ENCODE data around the gene KLHL29. TPM values are rescaled to one million over a fixed set of nuclear protein-coding genes. Genes with fewer than 3 reads are reported as not detected.

Gene KLHL29
- total RNA-seq, 2 experiments from 2014 or later = 0.10 to 0.33 TPM

GRCh38 chr2:23654756-23655155, 269.8 kb downstream of the KLHL29 start:
- Mint-ChIP-seq H3K27me3 (no peaks in the 10 kb centered on the region), H3K36me3 (ENCODE audit: low read depth) (no peaks in the 10 kb centered on the region), H3K4me1 (peaks cover 3% of the 10 kb centered on the region), H3K27ac (no peak overlapping the region), H3K9me3 (no peaks in the 10 kb centered on the region), H3K4me3 (no peak overlapping the region)
- POLR2A ChIA-PET = no interaction called here
- DNase-seq = no peak
- CTCF ChIA-PET = no interaction called here

- H3K27ac Mint-ChIP-seq = no peak overlapping the region
- no peaks in the 10 kb centered on the region for H3K36me3 Mint-ChIP-seq (ENCODE audit: low read depth)
- no peaks in the 10 kb centered on the region for H3K27me3 Mint-ChIP-seq
- POLR2A ChIA-PET = interaction anchor here (1.0 kb wide), 1 partner anchor 188 kb away, joined by 3 read pairs; no protein-coding TSS in a partner anchor
- H3K9me3 Mint-ChIP-seq = no peaks in the 10 kb centered on the region
- no peak overlapping the region for H3K4me3 Mint-ChIP-seq
- DNase-seq = no peak
- CTCF ChIA-PET = no interaction called here
- H3K4me1 Mint-ChIP-seq = peaks cover 3% of the 10 kb centered on the region
These were observed 271.1 kb downstream of the KLHL29 start for GRCh38 chr2:23655934-23656596.

- DNase-seq = no peak
- Mint-ChIP-seq H3K9me3 (no peaks in the 10 kb centered on the region), H3K27ac (no peak overlapping the region), H3K4me3 (no peak overlapping the region), H3K27me3 (no peaks in the 10 kb centered on the region), H3K36me3 (ENCODE audit: low read depth) (no peaks in the 10 kb centered on the region), H3K4me1 (peaks cover 3% of the 10 kb centered on the region)
- POLR2A ChIA-PET = interaction anchor here (1.0 kb wide), 1 partner anchor 188 kb away, joined by 3 read pairs; no protein-coding TSS in a partner anchor
- CTCF ChIA-PET = no interaction called here
These were observed 271.6 kb downstream of the KLHL29 start for GRCh38 chr2:23656597-23656973.

- Mint-ChIP-seq H3K36me3 (ENCODE audit: low read depth) (no peaks in the 10 kb centered on the region), H3K27ac (no peak overlapping the region), H3K4me1 (peaks cover 3% of the 10 kb centered on the region), H3K4me3 (no peak overlapping the region), H3K9me3 (no peaks in the 10 kb centered on the region), H3K27me3 (peaks cover 4% of the 10 kb centered on the region)
- ChIA-PET POLR2A (no interaction called here), CTCF (no interaction called here)
- DNase-seq = no peak
These were observed 272.4 kb downstream of the KLHL29 start for GRCh38 chr2:23657371-23657770.

GRCh38 chr2:23657934-23658333, 273.0 kb downstream of the KLHL29 start:
- Mint-ChIP-seq H3K4me3 (no peak overlapping the region), H3K27ac (no peak overlapping the region), H3K27me3 (peaks cover 4% of the 10 kb centered on the region), H3K36me3 (ENCODE audit: low read depth) (no peaks in the 10 kb centered on the region), H3K9me3 (no peaks in the 10 kb centered on the region), H3K4me1 (peaks cover 3% of the 10 kb centered on the region)
- CTCF ChIA-PET = no interaction called here
- POLR2A ChIA-PET = no interaction called here
- DNase-seq = no peak

GRCh38 chr2:23658466-23658942, 273.5 kb downstream of the KLHL29 start:
- Mint-ChIP-seq H3K27ac (no peak overlapping the region), H3K9me3 (no peaks in the 10 kb centered on the region), H3K36me3 (ENCODE audit: low read depth) (no peaks in the 10 kb centered on the region), H3K27me3 (peaks cover 5% of the 10 kb centered on the region), H3K4me1 (peaks cover 3% of the 10 kb centered on the region), H3K4me3 (no peak overlapping the region)
- ChIA-PET POLR2A (no interaction called here), CTCF (no interaction called here)
- no peak for DNase-seq

GRCh38 chr2:23659328-23659727, 274.3 kb downstream of the KLHL29 start:
- no peaks in the 10 kb centered on the region for H3K36me3 Mint-ChIP-seq (ENCODE audit: low read depth)
- H3K4me1 Mint-ChIP-seq = peaks cover 3% of the 10 kb centered on the region
- no peak for DNase-seq
- no peak overlapping the region for H3K4me3 Mint-ChIP-seq
- ChIA-PET CTCF (no interaction called here), POLR2A (no interaction called here)
- no peaks in the 10 kb centered on the region for H3K9me3 Mint-ChIP-seq
- H3K27me3 Mint-ChIP-seq = peaks cover 11% of the 10 kb centered on the region
- H3K27ac Mint-ChIP-seq = no peak overlapping the region

- no peak for DNase-seq
- CTCF ChIA-PET = no interaction called here
- POLR2A ChIA-PET = no interaction called here
These were observed 274.8 kb downstream of the KLHL29 start for GRCh38 chr2:23659773-23660172.

GRCh38 chr2:23660237-23660636, 275.3 kb downstream of the KLHL29 start:
- ChIA-PET CTCF (no interaction called here), POLR2A (no interaction called here)
- Mint-ChIP-seq H3K36me3 (ENCODE audit: low read depth) (no peaks in the 10 kb centered on the region), H3K27me3 (peaks cover 12% of the 10 kb centered on the region), H3K27ac (no peak overlapping the region), H3K4me3 (no peak overlapping the region), H3K4me1 (peaks cover 3% of the 10 kb centered on the region), H3K9me3 (no peaks in the 10 kb centered on the region)
- DNase-seq = no peak

More at GRCh38 chr2:23659773-23660172, 274.8 kb downstream of the KLHL29 start:
- no peak overlapping the region for H3K4me3 Mint-ChIP-seq
- peaks cover 12% of the 10 kb centered on the region for H3K27me3 Mint-ChIP-seq
- no peaks in the 10 kb centered on the region for H3K36me3 Mint-ChIP-seq (ENCODE audit: low read depth)
- H3K27ac Mint-ChIP-seq = no peak overlapping the region
- no peaks in the 10 kb centered on the region for H3K9me3 Mint-ChIP-seq
- peaks cover 3% of the 10 kb centered on the region for H3K4me1 Mint-ChIP-seq

GRCh38 chr2:23661276-23662050, 276.5 kb downstream of the KLHL29 start:
- Mint-ChIP-seq H3K9me3 (no peaks in the 10 kb centered on the region), H3K27me3 (peaks cover 12% of the 10 kb centered on the region), H3K4me1 (peaks cover 3% of the 10 kb centered on the region), H3K4me3 (no peak overlapping the region), H3K36me3 (ENCODE audit: low read depth) (no peaks in the 10 kb centered on the region), H3K27ac (no peak overlapping the region)
- CTCF ChIA-PET = no interaction called here
- DNase-seq = no peak
- POLR2A ChIA-PET = no interaction called here

- Mint-ChIP-seq H3K4me3 (no peak overlapping the region), H3K36me3 (ENCODE audit: low read depth) (no peaks in the 10 kb centered on the region), H3K27me3 (peaks cover 12% of the 10 kb centered on the region), H3K4me1 (peaks cover 3% of the 10 kb centered on the region), H3K27ac (no peak overlapping the region), H3K9me3 (no peaks in the 10 kb centered on the region)
- no peak for DNase-seq
- CTCF ChIA-PET = no interaction called here
- POLR2A ChIA-PET = no interaction called here
These were observed 277.5 kb downstream of the KLHL29 start for GRCh38 chr2:23662466-23662865.

- H3K36me3 Mint-ChIP-seq (ENCODE audit: low read depth) = no peaks in the 10 kb centered on the region
- H3K4me1 Mint-ChIP-seq = peaks cover 3% of the 10 kb centered on the region
- H3K9me3 Mint-ChIP-seq = no peaks in the 10 kb centered on the region
- ChIA-PET POLR2A (no interaction called here), CTCF (no interaction called here)
- H3K27ac Mint-ChIP-seq = no peak overlapping the region
- no peak overlapping the region for H3K4me3 Mint-ChIP-seq
- DNase-seq = no peak
- H3K27me3 Mint-ChIP-seq = peaks cover 12% of the 10 kb centered on the region
These were observed 278.3 kb downstream of the KLHL29 start for GRCh38 chr2:23662941-23663920.
